NAMALWA (cell line): ENCODE results near the gene CEP152.
"Not testable (repeated sequence)": the region's sequence is repeated elsewhere in the genome, so short reads cannot be mapped to it uniquely, and the experiment has no call there.

Source experiments
- DNase-seq: peaks from one replicate; pipeline ENCODE4 v3.0.0-alpha.2; 2015; ENCODE audit warnings: low spot score

Gene CEP152

DNA sequence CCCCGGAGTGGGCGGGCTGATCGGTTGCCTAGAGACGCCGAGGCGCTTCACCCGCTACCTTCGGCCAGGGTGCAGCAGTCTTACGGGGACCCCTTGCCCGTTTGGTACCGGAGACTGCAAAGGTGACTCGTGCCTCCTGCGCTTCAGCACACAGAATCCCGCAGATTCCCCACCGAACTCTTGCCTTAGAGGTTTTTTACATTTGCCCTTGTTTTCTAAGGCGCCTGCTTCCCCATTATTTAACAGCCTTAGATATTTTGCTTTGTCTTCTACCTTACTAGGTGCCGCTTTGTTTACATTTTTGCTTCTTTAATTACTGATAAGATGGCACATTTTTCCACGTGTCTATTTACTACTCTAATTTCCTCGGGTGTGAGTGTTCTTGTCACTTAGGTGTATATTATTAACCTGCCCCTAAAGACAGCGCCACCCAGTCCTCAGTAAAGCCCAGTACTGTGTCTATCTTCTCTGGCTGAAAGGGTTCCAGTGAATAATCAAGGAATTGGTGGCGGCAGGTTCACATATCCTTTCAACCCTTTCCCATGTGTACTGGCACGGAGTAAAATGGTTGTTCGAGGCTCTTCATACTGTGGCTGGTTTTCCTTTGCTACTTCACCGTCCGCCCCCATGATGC lies 573 bp upstream of the CEP152 start:
- no peak for DNase-seq

DNA sequence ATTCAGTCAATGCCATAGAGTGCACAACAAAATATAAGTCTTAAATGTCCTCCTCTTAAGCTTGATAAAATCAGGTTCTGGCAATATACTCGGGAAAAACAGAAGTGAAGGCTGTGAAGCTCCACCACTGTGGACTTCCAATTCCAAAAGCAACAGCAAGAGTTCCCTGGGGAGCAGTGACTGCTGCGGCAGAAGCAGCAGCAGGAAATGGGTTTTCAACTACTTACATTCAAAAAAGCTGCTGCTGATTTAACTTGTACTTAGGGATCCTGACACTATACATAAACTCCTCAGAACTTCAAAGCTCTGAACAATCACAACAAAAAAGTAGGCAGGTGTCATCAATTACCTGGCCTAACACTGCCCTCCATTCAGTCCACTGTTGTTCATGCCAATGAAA lies 4.7 kb downstream of the CEP152 start:
- peak; percentile 15 for DNase-seq

DNA sequence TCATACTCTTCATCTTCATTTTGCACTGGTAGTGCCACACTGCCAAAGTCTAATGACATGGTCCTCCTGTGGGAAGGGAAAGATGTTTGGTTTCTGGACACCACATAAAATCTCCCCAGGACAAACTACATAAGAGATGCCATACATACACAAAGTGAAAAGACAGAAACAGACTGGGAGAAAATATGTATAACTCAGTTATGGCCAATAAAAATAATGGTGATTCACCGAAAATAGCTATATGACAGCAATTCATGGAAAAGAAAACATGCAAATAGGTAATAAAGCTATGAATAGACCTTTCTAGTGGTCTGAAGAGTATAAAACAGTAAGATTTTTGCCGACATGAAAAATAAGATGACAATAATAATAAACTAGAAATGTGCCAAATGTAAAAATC lies 5.3 kb downstream of the CEP152 start:
- DNase-seq = no peak

DNA sequence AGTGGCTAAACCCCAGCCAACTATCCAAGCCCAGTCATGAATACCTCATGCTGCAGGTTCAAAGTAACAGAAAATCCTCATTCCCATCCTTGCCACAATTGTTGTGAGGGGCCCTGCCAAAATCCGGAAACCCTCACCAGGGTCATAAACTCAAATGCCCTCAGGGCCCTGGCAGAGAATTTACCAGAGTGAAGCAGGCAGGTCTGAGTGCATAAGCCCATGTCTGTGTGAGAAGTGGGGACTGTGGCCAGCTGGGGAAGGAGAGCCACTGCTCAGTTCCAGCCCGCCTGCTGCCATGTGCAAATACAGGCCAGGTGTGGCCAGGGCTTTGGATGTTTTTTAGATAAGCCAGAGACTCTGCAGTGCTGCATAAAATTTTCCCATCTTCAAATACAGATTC lies 7.0 kb downstream of the CEP152 start:
- DNase-seq = no peak

DNA sequence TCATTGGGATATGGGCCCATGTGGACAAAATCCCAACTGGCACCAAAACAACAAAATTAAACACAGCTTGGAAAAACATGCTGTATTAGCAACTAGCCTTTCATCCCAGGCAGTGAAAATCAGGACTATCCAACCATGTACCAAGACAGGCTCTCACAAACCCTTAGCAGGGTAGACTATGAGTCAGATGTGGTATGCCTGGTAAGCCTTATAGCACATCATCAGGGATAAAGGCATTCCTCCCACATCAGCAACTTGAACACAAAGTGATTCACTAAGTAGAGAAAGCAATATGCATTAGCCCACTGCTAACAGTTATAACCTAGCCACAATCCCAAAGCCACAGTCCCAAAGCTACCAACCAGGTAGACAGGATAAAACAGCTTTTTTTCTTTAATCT lies 8.0 kb downstream of the CEP152 start:
- no peak for DNase-seq

DNA sequence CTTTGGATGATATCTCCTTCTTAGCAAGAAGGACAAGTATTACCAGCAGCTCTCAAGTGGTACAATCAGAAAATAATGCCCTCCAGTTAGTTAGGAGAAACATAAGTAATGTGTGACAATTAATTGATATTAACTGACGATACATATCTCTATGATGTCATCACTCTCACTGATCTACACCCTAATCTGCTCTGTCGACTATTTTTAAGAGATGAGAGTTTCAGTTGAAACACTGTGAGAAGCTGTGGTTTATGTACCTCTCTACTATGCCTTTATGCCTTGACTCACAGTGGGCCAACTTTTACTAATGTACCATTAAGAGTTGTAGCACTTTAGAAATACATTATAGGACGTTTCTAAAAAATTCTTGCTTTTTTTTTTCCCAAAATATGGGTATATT lies 8.6 kb downstream of the CEP152 start:
- DNase-seq = no peak

DNA sequence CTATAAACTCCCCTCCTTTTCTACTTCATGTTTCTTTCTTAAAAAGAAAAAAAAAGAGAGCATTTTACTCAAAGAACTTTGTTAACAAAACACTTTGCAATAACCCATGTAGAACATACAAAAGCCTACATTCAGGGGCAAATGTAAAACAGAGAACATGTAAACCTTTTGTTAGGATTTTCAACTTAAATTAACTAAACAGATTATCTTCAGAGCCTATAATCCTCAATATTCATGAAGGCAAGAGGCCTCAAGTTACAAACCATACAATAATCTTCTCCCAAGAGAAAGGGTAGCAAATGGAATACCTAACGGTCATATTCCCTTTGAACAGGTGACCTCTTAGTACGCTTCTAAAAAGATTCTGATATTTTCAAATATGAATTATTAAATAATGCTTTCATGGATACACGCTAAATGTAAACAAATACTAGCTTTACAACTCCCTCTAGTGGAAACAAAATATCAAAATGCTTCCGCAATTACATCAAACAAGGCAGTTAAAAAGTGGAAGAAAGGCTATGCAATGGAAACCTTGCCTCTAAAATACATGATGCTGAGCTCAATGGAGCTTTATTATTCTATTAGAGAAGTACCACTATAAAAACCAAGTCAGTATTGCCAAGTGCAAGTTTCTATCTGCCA lies 9.9 kb downstream of the CEP152 start:
- DNase-seq = peak; percentile 50

DNA sequence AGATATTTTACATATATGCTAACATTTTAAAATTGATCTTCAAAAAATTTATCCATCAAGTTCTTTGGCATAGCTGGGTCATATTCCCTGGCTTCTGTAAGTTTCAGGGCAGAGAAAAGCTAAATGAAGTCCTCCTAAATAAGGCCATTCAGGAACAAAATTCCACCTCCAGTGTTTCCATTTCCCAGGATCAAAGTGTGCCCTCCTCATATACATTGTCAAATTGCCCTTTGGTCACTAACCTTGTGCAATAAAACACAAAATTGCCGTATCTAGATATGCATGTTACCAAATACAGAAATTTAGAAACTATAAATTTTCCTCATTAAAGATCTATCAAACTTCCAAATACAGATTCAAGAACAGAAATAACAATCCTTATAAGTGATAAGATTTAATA lies 10.6 kb downstream of the CEP152 start:
- DNase-seq = no peak

DNA sequence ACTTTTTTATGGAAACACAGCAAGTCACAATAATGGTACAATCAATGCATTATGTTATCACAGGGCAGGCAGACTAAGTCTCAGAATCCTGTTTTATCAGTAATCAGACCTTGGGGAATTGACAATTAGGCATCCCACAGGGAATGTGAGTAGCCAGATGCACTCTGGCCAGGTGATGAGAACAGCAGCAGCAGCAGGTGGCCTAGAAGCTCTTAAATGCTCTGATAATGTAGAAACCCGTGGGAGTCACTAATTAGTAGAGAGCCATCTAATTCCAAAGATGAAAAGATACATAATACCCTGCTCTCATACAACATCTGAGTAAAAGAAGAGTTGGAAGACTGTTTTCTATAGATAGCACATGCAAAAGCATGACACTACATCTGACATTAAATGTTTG lies 12.6 kb downstream of the CEP152 start:
- DNase-seq = no peak

DNA sequence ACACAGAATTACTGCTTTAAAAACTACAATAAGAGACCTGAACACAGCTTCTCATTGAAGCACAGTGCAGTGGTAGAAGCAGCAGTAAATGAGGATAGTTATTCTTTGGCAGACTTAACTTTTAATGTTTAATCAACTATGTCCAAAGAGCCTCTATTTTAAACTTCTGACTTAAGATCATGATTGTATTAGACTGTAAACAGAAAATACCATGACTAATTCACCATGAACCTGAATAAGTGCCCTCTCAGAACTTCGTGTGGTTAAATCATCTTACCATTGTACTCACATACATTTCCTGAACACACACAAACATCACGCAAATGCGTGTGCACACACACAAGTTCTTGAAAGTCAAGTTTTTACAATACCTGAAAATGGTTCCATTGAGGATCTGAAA lies 13.9 kb downstream of the CEP152 start:
- DNase-seq = no peak

DNA sequence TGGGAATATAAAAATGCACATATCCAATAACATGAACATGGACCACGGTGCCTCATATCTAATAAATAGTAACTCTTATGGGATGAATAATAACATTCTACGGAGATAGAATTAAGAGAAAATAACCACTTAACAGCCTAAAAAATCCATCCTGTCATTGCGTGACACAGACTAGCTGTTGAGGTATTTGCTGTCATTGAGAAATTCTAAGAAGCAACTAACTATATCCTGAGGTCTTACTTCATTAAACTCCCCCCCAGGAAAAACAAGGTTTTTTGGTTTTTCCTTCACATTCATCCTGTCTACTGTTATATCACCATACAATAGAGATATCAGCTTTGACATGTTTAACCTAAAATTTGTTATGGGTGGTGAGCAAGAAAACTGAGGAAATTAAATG lies 14.3 kb downstream of the CEP152 start:
- no peak for DNase-seq

DNA sequence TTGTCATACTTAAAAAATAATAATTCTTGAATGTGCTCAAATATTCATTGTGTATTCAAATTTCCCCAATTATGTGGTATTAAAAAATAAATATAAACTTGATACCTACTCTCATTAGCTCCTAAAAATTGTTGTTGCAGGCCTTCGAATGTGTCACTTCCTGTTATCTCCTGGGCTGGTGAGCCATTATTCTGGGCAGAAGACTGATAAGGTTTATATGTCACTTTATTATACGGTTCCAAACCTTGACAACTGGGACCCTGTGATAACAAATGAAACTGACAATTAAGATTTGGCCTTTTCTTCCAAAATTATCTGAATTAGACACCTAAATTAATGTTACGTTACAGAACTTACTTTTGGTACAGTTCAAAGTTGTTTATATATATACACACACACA lies 15.0 kb downstream of the CEP152 start:
- no peak for DNase-seq

DNA sequence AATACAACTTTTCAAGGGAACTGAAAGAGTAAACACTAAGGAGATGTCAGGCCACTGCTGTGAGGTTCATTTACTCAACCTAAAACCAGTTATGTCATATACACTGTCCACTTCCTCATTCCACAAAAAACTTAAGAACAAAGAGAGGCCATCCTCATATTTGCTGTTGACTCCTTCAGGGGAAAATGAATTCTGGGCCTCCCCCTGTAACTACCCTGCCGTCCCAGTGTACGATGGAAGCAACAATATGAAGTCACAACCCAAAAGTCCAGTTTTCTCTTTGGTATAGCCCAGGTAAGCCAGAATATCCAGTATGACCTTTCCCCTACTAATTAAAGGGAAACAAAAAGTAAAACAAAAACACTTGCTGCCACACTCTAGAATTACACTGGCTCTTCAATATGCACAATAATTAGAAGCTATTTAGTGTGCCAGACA lies 16.2 kb downstream of the CEP152 start:
- no peak for DNase-seq

DNA sequence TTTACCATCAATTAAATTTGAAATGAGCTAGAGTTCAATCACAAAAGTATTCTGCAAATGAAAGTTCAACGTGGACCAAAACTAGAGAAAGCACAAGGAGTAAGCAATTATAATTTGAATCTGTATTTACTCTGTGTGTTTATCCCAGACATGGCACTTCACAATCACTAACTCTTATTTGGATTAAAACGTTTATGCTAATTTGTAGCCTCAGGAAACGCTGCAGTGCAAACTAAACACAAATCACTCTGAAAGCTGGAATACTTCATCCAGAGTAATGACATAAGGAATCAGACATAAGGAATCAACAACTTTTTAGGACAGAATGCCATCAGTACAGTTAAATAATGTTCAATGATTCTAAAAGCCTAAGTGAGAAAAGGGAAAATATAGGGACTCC lies 18.5 kb downstream of the CEP152 start:
- no peak for DNase-seq

DNA sequence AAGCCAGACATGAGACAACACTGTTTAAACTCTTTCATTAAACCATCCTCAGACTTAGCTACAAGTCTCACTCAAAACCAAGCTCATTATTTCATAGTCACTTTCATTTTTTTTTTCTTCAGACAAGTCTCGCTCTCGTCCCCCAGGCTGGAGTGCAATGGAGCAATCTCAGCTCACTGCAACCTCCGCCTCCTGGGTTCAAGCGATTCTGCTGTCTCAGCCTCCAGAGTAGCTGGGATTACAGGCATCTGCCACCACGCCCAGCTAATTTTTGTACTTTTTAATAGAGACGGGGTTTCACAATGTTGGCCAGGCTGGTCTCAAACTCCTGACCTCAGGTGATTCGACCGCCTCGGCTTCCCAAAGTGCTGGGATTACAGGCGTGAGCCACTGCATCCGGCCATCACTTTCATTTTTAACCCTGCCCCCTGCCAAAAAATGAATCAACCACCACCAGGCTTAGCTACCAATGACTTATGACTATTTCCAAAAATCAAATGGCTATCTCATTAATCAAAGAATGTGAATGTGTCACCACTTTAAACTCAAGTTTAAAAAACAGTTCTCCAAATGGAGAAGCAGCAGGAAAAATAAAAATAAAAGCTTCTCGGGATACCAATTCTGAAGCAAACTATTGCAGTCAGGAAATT lies 20.3 kb downstream of the CEP152 start:
- DNase-seq = not testable (repeated sequence)

DNA sequence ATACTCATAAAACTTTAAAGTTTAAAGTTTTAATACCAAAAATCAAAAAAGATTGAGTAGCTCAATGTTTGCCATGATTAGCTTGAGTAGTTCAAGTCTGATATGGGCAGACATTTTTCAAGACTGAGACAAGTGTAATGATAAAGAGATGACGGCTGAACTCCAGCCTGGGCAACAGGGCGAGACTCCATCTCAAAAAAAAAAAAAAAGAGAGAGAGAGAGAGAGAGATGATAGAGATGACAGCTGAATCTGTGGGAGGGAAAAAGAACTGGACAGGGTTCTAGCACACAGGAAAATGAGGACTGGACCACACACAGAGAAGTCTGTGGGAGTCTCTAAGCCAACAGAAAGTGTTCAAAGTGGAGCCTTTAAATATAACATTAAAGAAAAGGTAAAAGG lies 25.2 kb downstream of the CEP152 start:
- DNase-seq = no peak

DNA sequence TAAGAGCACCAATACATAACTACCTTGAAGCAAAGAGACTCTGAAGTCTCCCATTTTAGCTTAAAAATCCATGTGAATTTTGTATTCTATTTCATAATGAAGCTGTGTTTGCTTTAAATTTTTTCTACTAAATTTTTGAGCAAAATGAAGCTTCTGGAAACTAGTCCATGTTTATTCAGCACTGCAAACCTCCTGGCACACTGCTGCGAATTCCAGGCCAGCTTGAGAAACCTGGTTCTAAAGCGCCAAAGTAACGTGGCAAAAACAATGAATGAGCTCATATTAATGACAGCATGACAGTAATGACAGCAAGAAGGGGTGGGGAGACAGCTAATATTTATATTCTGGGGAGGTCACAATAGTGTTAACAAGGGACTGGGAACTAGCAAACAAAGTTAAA lies 25.7 kb downstream of the CEP152 start:
- no peak for DNase-seq

DNA sequence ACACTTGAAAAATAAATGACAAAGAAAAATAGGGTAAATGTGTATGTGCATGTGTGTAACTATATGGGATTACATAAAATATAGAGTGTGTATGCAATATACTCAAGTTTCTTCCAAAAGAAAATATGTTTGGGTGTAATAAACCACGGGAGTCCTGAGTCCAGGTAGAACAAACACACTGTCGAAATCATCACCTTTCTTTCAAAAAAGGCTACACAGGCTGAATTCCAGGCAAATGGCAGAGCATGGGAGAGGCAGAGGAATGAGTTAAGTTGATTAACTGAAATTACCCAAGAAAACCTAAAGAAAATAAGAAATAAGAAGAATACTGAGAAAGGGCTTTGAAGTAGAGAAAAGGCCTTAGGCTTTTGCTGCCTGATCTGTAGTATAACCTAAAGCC lies 26.1 kb downstream of the CEP152 start:
- no peak for DNase-seq

DNA sequence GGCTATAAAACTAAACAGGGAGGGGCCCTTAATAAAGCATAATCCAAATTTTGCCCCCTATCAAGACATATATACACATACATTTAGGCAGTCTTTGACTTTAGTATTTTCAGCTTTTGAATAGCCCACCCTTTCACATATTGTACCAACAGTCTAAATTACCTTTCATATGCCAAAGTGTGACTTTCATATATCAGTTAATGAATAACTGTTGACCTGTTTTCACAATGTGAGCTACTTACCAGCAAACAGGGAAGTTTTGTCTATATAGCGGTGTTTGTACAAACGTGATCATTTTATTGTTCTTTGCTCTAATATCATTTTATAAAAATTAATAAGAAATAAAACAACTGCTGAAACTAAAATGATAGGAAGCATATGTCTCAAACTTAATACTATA lies 28.0 kb downstream of the CEP152 start:
- DNase-seq = no peak

DNA sequence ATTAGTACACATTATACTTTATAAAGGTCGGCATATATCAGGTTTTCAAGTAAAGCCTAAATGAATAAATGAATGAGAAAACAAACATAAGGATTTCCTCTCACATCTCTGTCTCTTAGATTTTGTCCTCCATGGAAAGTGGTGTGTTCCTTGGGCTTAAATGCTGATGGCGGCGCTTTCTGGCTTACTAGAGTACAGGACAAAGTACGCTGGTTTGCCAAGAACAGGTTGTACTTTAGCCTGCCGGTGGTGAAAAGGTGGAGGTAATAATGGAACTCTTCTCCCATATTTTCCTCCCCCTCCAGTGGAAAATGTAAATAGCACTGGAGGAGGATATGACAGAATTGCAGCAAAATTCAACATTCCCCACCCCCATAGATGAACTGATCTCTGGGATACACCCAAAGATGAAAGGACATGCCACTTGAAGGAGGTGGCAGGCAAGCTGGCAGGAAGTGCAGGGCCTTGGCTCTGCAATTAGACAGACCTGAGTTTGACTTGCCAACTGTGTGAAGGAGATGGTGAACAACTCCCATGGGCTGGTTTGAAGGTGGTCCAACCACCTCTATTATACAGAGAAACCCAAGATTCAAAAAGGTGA lies 29.3 kb downstream of the CEP152 start:
- no peak for DNase-seq

DNA sequence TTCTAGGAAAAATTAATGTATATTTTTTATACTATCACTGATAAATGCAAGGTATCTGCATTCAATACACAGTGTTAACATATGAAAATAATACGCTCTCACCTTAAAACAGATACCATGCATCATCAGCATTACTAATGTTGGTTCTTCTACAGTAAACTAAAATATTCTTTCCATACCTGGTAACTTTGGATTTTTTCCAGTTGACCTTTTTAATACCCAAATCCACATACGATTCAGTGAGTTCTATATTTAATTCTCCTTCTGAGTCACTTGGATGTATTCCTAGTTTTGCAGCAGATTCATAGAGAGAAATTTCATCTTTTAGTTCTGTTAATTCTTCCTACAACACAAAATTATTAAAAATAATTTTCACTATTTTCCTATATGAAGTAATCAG lies 29.9 kb downstream of the CEP152 start:
- no peak for DNase-seq

DNA sequence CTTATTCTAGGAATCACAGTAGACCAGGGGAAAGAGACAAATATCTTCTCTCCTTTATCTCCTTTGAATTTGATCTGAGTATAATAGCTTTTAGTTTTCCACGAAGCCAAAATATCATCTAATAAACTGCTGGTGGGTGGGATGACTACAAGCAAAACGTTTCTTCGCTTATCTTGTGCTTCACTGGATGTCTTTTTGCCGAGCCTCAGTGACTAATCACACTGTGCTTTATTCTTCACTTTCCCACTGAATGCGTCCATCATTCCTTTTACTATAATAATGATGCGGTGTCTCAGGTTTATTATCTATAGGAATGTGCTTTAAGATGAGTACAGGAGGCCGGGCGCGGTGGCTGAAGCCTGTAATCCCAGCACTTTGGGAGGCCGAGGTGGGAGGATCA lies 32.5 kb downstream of the CEP152 start:
- no peak for DNase-seq

DNA sequence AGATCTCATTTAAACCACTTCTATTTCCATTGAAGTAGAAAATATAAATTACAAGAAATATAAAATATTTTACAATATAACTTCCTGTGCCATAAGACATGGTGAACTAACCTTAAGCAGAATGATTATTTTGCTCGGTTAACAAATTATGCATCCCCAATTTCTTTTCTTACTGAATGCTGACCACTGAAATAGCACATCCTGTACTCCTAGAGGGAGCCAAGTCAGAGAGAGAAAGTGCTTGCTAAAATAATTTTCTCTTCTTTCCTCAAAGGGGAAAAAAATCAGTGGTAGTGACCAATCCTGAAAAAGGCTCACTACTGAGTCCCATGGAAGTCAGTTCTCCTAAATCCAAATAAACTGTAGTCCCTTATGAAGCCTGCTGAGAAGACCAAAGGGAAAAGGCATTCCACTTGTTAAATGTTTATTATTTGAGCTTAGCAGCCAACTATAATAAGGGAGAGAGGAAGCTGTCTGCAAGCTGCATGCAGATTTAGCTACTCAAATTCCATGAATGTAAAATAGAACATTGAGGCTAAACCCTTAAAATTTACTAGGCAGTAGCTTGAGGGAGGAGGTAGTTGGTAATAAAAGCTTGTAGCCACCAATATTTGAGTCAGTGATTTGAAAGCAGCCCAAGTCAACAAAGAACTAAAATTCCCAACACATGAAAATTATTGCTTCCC lies 33.1 kb downstream of the CEP152 start:
- DNase-seq = no peak
